HL-60 (cell line): Measurements from ENCODE around the gene CPAMD8.

Experiments
- DNase-seq, 2 experiments: peaks; one replicate each; pipeline ENCODE4 v3.0.0-alpha.2; 2010 to 2020; ENCODE audit warnings: low read depth in 1 of 2, low spot score in 1 of 2
- H3K27ac ChIP-seq: fragments of 250-450 bp; sonication (Bioruptor Pico); replicated peaks from 2 replicates; pipeline ENCODE4 v1.5.1; 2020; ENCODE audit warnings: mild to moderate bottlenecking, moderate library complexity
- H3K27me3 ChIP-seq: fragments of 250-450 bp; sonication (Bioruptor Pico); 2 replicates; pipeline ENCODE4 v1.5.1; 2021; ENCODE audit warnings: mild to moderate bottlenecking, moderate library complexity; ENCODE audit not compliant: insufficient read depth, poor library complexity, severe bottlenecking
- H3K4me3 ChIP-seq: replicated peaks from 2 replicates; pipeline ENCODE4 v1.5.1; 2011; ENCODE audit warnings: mild to moderate bottlenecking, control low read depth, low read length; ENCODE audit not compliant: insufficient read depth
- GABPA ChIP-seq: IDR thresholded peaks from 2 replicates; pipeline ENCODE4 v1.6.1; 2012; ENCODE audit warnings: low read depth
- POLR2AphosphoS5 ChIP-seq: IDR thresholded peaks from 2 replicates; pipeline ENCODE4 v1.6.1; 2012; ENCODE audit warnings: low read depth
- SPI1 ChIP-seq: IDR thresholded peaks from 2 replicates; pipeline ENCODE4 v1.6.1; 2012; ENCODE audit warnings: low read depth, mild to moderate bottlenecking, borderline replicate concordance
- TF ChIP-seq, protein P1 (sequence below): IDR thresholded peaks from 2 replicates; pipeline ENCODE4 v1.6.1; 2012; ENCODE audit warnings: low read depth; ENCODE audit not compliant: insufficient replicate concordance
- TF ChIP-seq, protein P2 (sequence below): IDR thresholded peaks from one replicate; pipeline ENCODE4 v1.5.1; 2011; ENCODE audit warnings: low read length, control low read depth, inconsistent platforms; ENCODE audit not compliant: insufficient read depth

CPAMD8 gene

DNA sequence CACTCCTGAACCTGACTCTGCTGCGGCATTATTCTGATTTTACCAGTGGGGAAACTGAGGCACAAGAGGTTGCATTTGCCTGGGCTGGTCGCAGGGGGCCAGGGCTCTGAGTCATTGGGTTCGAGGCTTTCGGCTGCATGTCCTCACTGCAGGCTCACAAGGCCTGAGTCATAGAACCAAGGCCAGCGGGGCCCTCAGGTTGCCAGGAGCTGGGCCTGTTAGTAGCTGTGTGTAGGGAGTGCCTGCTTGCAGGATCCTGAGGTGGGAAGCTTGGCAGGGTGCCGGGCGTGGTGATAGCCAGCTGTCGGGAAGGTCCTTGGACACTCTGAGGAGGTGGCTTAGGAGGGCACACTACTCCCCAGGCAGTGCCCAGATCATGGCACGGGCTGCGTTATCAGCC lies 159.4 kb downstream of the CPAMD8 start:
- no peak for TF ChIP-seq GABPA
- TF ChIP-seq SPI1, result no peak
- TF ChIP-seq, protein P1, sequence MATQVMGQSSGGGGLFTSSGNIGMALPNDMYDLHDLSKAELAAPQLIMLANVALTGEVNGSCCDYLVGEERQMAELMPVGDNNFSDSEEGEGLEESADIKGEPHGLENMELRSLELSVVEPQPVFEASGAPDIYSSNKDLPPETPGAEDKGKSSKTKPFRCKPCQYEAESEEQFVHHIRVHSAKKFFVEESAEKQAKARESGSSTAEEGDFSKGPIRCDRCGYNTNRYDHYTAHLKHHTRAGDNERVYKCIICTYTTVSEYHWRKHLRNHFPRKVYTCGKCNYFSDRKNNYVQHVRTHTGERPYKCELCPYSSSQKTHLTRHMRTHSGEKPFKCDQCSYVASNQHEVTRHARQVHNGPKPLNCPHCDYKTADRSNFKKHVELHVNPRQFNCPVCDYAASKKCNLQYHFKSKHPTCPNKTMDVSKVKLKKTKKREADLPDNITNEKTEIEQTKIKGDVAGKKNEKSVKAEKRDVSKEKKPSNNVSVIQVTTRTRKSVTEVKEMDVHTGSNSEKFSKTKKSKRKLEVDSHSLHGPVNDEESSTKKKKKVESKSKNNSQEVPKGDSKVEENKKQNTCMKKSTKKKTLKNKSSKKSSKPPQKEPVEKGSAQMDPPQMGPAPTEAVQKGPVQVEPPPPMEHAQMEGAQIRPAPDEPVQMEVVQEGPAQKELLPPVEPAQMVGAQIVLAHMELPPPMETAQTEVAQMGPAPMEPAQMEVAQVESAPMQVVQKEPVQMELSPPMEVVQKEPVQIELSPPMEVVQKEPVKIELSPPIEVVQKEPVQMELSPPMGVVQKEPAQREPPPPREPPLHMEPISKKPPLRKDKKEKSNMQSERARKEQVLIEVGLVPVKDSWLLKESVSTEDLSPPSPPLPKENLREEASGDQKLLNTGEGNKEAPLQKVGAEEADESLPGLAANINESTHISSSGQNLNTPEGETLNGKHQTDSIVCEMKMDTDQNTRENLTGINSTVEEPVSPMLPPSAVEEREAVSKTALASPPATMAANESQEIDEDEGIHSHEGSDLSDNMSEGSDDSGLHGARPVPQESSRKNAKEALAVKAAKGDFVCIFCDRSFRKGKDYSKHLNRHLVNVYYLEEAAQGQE, result no peak
- TF ChIP-seq POLR2AphosphoS5, result no peak
- TF ChIP-seq, protein P2, sequence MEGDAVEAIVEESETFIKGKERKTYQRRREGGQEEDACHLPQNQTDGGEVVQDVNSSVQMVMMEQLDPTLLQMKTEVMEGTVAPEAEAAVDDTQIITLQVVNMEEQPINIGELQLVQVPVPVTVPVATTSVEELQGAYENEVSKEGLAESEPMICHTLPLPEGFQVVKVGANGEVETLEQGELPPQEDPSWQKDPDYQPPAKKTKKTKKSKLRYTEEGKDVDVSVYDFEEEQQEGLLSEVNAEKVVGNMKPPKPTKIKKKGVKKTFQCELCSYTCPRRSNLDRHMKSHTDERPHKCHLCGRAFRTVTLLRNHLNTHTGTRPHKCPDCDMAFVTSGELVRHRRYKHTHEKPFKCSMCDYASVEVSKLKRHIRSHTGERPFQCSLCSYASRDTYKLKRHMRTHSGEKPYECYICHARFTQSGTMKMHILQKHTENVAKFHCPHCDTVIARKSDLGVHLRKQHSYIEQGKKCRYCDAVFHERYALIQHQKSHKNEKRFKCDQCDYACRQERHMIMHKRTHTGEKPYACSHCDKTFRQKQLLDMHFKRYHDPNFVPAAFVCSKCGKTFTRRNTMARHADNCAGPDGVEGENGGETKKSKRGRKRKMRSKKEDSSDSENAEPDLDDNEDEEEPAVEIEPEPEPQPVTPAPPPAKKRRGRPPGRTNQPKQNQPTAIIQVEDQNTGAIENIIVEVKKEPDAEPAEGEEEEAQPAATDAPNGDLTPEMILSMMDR, result no peak
- DNase-seq, result no peak
- no peaks in the 10 kb centered on the region for H3K27me3 ChIP-seq
- H3K4me3 ChIP-seq, result no peak overlapping the region
- no peak overlapping the region for H3K27ac ChIP-seq

DNA sequence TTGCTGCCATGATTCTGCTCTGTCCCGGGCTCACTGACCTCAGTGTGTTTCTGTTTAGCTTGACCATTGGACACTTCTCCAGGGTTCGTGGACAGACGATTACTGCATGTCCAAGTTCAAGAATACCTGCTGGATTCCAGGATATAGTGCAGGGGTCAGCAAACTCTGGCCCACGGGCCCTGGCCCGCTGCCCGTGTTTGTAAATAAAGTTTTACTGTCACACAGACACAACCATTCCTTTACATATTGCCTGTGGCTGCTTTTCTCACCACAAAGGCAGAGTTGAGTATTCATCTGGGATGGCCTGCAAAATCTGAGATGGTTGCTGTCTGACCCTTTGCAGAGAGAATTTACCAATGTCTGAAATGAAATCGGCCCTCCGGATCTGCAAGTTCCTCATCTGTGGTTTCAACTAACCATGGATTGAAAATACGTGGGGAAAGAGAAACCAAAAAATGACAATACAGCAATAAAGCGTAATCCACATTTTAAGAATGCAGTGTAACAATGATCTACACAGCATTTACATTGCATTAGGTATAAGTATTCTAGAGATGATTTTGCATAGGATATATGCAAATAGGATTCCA lies 163.7 kb downstream of the CPAMD8 start:
- no peak overlapping the region for H3K4me3 ChIP-seq

DNA sequence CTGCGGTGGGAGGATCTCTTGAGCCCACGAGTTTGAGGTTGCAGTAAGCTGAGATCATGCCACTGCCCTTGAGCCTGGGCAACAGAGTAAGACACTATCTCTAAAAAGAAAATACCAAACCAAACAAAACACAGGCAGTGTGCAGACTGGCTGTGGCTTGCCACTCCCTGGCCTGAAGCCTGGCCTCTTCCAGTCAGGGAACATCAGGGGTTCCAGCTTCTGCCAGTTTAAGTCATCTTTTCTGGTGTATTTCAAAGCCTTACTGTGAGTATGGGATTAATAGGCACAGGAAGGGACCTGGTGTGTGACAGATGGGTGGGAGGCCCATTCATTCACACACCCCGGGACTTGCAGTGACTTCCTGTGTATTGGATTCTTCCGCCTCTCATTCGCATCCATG lies 164.8 kb downstream of the CPAMD8 start:
- no peaks in the 10 kb centered on the region for H3K27me3 ChIP-seq
- TF ChIP-seq GABPA (no peak), SPI1 (no peak)
- TF ChIP-seq, protein P2, result no peak
- H3K4me3 ChIP-seq, result no peak overlapping the region
- DNase-seq, result no peak
- H3K27ac ChIP-seq, result no peak overlapping the region

More for the DNA sequence above, 163.7 kb downstream of the CPAMD8 start:
- DNase-seq, result peak; percentile 4 to 64
- Histone ChIP-seq H3K27ac (no peak overlapping the region), H3K27me3 (no peaks in the 10 kb centered on the region)
- TF ChIP-seq SPI1, result peak; percentile 37; the same call in 1 of the 2 replicates
- TF ChIP-seq, protein P1, result no peak

DNA sequence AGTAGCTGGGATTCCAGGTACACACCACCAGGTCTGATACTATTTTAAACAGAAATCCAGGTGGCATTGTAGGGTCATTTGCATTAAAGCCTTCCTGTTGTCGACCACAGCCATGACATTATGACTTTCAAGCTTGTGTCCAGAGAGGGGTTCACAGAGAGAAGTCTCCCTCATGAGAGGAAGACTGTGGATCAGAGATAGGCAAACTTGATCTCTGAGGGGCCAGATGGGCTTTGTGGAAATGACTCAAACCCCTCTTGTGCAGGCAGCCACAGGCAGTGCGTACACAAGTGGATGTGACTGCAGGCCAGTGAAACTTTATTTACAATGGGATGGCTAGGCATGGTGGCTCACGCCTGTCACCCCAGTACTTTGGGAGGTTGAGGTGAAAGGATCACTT lies 165.6 kb downstream of the CPAMD8 start:
- Histone ChIP-seq H3K27me3 (no peaks in the 10 kb centered on the region), H3K27ac (no peak overlapping the region), H3K4me3 (no peak overlapping the region)
- TF ChIP-seq GABPA, result no peak
- no peak for TF ChIP-seq POLR2AphosphoS5
- TF ChIP-seq, protein P2, result no peak
- TF ChIP-seq, protein P1, result no peak
- no peak for TF ChIP-seq SPI1
- no peak for DNase-seq
